C1 segment of cervical spinal cord (tissue), 14 donors: ENCODE data around the gene TBCEL.

Experiments
- DNase-seq, 14 donors: peaks; one replicate each; lab custom pipeline; 2025; lab: John Stamatoyannopoulos, UW

Gene TBCEL

GRCh38 chr11:121138259-121138658, 114.4 kb downstream of the TBCEL start:
- no peak for DNase-seq

- no peak for DNase-seq
Measured at GRCh38 chr11:121140369-121140768, 116.5 kb downstream of the TBCEL start.
